Glomerular visceral epithelial cell (primary cell): ENCODE measurements around the gene CIAO2B.
"Not testable (repeated sequence)": the region's sequence is repeated elsewhere in the genome, so short reads cannot be mapped to it uniquely, and the experiment has no call there.

Source experiments
- DNase-seq: peaks from one replicate; pipeline ENCODE4 v3.0.0-alpha.2; 2016; ENCODE audit errors: extremely low spot score

Gene CIAO2B

DNA sequence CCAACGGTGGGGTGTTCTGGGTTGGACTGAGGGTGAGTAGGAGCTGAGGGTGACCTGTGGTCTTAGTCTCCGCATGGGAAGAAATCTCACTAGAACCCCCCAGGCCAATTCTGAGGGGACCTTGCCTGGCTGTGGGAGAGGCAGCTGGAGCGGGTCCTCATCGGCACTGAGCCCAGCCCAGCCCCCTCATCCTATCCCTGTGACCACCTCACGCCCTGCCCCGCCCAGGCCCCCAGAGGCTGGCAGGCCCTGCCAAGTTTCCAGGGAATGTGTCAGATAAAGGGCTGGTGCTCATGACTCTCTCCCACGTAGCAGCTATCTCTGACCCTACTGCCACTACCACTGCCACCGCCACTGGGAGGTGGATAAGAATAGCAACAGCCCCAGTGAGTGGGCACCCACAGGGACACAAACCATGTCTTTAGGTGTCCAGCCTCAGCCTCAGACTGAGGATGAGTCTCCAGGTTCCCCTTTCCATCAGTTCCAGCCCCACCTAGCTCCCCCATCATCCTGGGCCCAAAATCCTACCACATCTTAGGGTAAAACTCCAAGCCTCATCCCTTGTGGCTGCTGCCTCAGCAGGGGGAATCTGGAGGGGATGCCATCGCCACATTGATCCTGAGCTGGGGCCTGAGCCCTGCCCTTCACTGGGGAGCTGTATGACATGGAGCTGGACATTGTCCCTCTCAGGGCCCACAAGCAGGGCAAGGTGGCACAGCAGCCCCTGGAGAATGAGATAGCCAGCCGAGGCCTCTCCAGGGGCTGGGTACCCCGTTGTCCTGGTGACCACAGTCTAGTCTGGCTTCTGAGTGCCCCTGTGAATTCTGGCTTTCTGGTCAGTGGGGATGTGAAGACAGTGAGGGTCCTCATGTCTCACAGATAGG, 30.4 kb downstream of the CIAO2B start:
- no peak for DNase-seq

DNA sequence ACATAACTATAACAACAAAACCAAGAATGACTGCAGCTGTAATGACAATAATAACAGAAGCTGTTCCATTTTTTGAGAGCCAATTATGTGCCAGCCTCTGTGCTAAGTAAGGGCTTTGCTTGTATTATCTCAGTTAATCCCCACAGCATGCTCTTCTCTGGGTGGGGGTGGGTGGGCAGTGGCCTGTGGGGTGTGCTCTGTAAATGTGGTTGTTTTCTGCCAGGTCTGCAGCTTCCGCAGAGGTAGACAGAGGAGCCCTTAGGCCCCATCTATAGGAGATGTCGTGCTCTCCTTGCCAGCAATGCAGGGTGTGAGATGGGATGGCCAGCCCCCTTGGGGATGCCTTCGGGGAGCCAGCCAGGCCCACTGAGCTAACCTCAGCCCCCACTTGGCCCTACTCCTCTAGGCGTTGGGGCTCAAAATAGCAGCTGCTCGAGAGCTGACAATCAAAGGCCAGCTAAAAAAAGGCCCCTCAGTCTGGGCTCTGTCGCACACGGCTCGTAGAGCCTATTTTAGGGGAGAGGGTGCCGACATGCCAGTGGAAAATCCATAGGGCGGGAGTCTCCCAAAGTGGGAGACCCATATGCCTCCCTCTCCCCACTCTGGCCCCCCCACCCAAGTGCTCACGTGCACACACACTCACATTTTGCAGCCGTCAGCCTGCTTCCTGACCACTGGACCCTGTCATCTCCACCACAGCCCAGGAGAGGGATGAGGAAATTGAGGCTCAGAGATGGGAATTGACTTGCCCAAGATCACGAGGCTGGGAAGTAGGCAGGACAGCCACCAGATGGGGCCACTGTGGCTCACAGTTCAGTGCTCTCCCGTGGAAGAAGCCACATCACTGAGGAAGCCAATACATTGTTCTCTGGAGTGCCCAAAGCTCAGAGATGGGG, 31.3 kb downstream of the CIAO2B start:
- DNase-seq: no peak

DNA sequence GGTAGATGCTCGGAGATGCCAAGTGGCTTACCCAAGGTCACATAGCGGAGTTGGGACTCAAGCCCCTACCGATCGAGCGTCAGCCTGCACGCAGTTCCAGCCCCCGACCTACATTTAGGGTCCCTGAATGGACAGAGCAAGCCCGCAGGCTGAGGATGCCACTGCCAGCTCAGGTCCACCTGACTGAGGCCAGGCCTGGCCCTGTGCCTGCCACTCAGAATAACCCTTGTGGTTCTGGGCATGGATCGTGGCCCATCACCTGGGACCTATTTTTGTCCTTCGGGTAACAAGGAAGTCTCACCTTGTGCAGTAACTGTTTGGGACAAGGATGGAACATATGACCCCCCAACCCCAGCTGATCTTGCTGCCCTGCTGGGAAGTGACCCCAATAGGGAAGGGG, 32.6 kb downstream of the CIAO2B start:
- no peak for DNase-seq

GRCh38 chr16:66900721-66901441, 33.3 kb downstream of the CIAO2B start:
- no peak for DNase-seq

DNA sequence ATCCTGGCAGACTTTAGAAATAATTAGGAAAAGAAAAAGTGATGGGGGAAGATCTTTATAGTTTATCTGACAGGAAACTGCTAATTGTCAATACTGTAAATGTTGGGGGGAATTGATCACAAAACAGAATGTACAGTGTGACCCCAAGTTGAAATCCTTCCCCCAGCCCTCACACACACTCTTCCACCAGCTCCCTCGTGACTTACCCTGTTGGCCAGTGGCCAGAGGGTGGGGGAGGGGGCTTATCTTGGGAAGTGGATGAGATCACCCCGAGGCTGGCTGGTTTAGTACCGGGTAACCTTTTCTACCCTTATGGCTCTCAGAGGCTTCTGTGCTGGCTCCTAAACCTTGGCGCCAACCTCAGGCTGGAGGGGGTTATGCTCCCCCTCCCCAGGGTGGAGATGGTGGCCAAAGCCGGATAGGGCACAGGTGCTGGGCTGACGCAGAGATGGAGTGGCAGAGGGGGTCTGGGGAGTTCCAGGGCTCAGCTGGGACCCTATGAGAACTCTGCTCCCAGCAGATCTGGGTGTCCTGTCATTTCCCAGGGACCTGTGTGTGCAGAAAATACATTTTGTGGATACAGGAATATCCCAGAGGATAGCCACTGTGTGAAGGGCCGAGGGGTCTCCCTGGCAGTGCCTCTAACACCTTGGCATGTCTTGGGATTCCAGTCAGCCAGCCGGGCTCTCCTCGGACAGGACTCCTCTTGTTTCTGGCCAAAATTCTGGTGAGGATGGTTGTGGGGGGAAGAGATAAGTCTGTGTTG, 34.1 kb downstream of the CIAO2B start:
- peak; percentile 87 for DNase-seq

DNA sequence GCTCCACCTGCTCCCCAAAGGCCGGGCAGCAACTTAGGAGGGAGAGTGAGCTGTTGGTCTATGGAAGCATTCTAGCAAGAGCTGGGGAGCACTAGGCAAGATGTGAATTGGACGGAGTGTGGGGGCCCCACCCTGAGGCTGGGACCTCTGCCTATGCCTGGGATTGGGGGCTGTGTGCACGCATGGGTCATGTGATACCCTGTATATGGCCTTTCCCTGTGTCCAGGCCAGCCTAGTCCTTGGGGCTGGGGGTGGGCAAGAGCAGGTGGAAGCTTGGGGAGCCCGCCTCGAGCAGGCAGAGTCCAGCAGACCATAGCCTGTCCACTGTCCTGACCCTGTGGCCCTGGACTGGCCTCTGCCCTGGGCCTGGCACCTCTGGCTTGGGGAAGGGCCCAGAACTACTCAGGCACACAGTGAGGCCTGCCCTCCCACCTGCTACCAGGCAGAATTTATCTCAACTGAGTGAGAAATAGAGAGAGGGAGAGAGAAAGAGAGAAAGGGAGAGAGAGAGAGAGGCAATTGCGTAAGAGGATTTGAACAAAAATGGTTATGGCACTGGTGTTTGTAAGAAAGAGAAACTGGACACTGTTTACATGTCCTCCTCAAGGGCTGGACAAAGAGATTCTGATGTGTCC, 34.8 kb downstream of the CIAO2B start:
- no peak for DNase-seq

DNA sequence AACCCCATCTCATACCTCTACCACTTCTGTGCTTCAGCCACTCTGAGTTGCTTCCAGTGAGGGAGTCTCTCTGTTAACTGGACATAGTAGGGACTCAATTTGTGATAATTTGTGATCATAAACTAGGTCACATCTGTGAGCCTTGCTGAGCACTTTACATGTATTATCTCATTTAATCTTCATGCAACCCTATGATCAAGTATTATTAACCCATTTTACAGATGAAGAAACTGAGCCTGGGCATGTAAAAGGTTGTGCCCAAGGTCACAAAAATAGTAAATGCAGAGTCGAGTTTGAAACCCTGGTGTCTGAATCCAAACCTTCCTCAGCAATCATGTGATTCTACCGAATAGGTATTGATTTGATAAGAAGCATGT, 35.3 kb downstream of the CIAO2B start:
- DNase-seq: no peak

GRCh38 chr16:66898207-66898606, 36.0 kb downstream of the CIAO2B start:
- DNase-seq: peak; percentile 74

- not testable (repeated sequence) for DNase-seq
These were observed 37.5 kb downstream of the CIAO2B start for GRCh38 chr16:66896682-66897081.

DNA sequence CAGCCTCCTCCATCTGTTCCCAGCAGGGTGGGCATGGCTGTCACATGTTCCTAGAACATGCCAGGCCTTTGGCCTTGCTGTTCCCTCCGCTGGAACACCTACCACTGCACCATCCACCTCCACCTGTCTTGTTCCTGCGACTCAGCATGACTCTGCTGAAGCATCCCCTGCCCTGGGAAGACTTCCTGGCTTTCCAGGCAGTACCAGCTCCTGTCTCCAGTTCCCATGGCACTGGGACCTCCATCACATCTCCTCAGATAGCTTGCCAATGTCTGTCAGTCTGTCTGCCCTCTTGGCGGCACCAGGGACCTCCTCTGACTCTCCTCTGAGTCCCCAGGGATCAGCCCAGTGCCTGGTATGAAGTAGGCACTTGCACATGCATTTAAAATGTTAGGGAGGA, 38.2 kb downstream of the CIAO2B start:
- no peak for DNase-seq

DNA sequence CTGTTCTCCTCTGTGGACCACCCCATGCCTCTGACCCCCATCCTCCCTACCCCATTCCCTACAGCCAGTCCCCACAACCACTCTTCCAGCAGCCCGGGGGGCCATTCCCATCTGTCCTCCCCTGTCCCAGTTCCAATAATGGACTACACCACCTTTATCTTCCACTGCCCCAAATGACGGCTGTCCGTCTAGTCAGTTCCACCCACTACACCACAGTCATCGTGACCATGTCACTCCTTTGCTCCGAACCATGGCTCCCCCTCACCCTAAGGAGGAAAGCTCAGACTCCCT, 38.6 kb downstream of the CIAO2B start:
- no peak for DNase-seq

GRCh38 chr16:66894948-66895688, 39.1 kb downstream of the CIAO2B start:
- peak; percentile 76 for DNase-seq

- DNase-seq: no peak
These were observed 40.1 kb downstream of the CIAO2B start for GRCh38 chr16:66894055-66894454.

GRCh38 chr16:66891797-66892196, 42.4 kb downstream of the CIAO2B start:
- DNase-seq: no peak

- no peak for DNase-seq
These were observed 42.8 kb downstream of the CIAO2B start for GRCh38 chr16:66891360-66891759.

- DNase-seq: no peak
These were observed 43.4 kb downstream of the CIAO2B start for GRCh38 chr16:66890799-66891198.

DNA sequence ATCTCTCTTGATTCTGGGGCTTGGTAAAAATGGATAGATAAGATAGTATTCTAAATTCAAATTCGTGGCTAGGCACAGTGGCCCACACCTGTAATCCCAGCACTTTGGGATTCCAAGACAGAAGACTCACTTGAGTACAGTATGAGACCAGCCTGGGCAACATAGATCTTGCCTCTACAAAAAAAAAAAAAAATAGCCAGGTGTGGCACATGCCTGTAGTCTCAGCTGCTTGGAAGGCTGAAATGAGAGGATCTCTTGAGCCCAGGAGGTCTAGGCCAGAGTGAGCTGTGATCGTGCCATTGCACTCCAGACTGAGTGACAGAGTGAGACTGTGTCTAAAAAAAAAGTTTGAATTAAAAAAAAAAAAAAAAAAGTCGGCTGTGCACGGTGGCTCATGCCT, 44.6 kb downstream of the CIAO2B start:
- no peak for DNase-seq

DNA sequence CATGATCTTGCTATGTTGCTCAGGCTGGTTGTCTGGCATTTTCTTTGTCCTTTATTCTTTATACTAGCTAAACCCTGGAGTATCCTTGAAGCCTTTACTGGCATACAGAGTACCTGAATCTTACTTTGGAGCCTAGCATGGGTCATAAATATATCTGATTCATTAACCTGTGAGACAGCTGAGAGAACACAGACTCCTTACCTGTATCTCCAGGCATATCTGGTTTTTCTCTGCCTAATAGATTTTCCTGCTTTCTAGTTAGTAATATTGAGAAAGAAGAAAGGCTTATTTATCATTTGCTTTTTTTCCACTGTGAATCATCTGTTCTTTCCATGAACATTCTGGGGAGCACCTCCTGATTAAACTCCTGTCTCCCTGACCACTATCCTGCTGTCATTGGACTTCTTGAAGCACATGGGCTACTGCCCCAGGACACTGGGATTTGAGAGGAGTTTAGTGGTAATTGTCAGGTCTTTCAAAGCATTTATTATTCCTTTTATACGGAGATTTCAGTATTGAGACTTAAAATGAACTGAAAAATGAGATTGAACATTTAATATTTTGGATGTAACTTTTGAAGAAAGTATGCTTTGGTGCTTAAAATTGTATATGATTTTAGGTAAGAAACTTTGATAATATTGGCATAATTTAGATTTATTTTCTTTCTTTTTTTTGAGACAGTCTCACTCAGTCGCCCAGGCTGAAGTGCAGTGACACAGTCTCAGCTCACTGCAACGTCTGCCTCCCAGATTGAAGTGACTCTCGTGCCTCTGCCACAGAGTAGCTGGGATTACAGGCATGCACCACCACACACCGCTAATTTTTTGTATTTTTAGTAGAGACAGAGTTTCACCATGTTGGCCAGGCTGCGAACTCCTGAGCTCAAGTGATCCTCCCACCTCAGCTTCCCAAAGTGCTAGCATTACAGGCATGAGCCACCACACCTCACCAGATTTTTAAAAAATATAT, 45.3 kb downstream of the CIAO2B start:
- DNase-seq: no peak

GRCh38 chr16:66886914-66887313, 47.3 kb downstream of the CIAO2B start:
- DNase-seq: no peak
